OCI-LY1 (cell line): ENCODE results near the gene DIP2C.

ENCODE experiments used
- H2AFZ ChIP-seq: fragments of 200-600 bp; sonication (generic), shearing (Covaris generic); 2 replicates; pipeline ENCODE4 v1.6.0; 2014; ENCODE audit warnings: antibody characterized with exemption, mild to moderate bottlenecking, low read length
- H3F3A ChIP-seq: fragments of 200-600 bp; sonication (generic), shearing (Covaris generic); 2 replicates; pipeline ENCODE4 v1.6.0; 2014; ENCODE audit warnings: mild to moderate bottlenecking, antibody characterized with exemption, low read length, moderate library complexity; ENCODE audit not compliant: insufficient read depth
- H3K27ac ChIP-seq: fragments of 200-600 bp; sonication (generic); 2 replicates; pipeline ENCODE4 v1.5.1; 2014; ENCODE audit warnings: low read length, mixed run types, mild to moderate bottlenecking, low read depth; ENCODE audit not compliant: poor library complexity, severe bottlenecking
- H3K27me3 ChIP-seq: fragments of 200-600 bp; sonication (generic); 2 replicates; pipeline ENCODE4 v1.6.0; 2014; ENCODE audit warnings: antibody characterized with exemption, mild to moderate bottlenecking, low read length, moderate library complexity; ENCODE audit not compliant: insufficient read depth
- H3K36me3 ChIP-seq: fragments of 200-600 bp; sonication (generic); 2 replicates; pipeline ENCODE4 v1.6.1; 2014; ENCODE audit warnings: mild to moderate bottlenecking, antibody characterized with exemption, low read length, moderate library complexity, mixed read lengths; ENCODE audit not compliant: insufficient read depth
- H3K4me1 ChIP-seq: fragments of 200-600 bp; sonication (generic); 2 replicates; pipeline ENCODE4 v1.5.1; 2014; ENCODE audit warnings: mild to moderate bottlenecking, low read length, moderate library complexity; ENCODE audit not compliant: insufficient read depth, severe bottlenecking
- H3K4me2 ChIP-seq: fragments of 200-600 bp; sonication (generic), shearing (Covaris generic); 2 replicates; pipeline ENCODE4 v1.6.1; 2014; ENCODE audit warnings: low read length
- H3K4me3 ChIP-seq: fragments of 200-600 bp; sonication (generic); 2 replicates; pipeline ENCODE4 v1.5.1; 2014; ENCODE audit warnings: low read length, low read depth, mild to moderate bottlenecking, mixed read lengths; ENCODE audit not compliant: poor library complexity, severe bottlenecking
- H3K79me2 ChIP-seq: fragments of 200-600 bp; shearing (Covaris generic); 2 replicates; pipeline ENCODE4 v1.6.1; 2016; ENCODE audit warnings: mixed run types, low read length, mixed read lengths; ENCODE audit not compliant: insufficient read depth
- H3K9ac ChIP-seq: fragments of 200-600 bp; sonication (generic), shearing (Covaris generic); 2 replicates; pipeline ENCODE4 v1.6.1; 2014; ENCODE audit warnings: mild to moderate bottlenecking, low read length, mixed read lengths
- H3K9me2 ChIP-seq: fragments of 200-600 bp; sonication (generic), shearing (Covaris generic); 2 replicates; pipeline ENCODE4 v1.6.1; 2014; ENCODE audit warnings: low read depth, mild to moderate bottlenecking, low read length, mixed read lengths
- H3K9me3 ChIP-seq: fragments of 200-600 bp; shearing (Covaris generic); 2 replicates; pipeline ENCODE4 v1.6.1; 2014; ENCODE audit warnings: low read length, mixed read lengths
- H4K20me1 ChIP-seq: fragments of 200-600 bp; sonication (generic), shearing (Covaris generic); 2 replicates; pipeline ENCODE4 v1.6.0; 2016; ENCODE audit warnings: mild to moderate bottlenecking, low read length; ENCODE audit not compliant: insufficient read depth
- EZH2 ChIP-seq: fragments of 200-600 bp; sonication (generic), shearing (Covaris generic); IDR thresholded peaks from 2 replicates; pipeline ENCODE4 v1.8.0; 2017; ENCODE audit warnings: borderline replicate concordance, mixed run types, mild to moderate bottlenecking, antibody characterized with exemption, low read length, moderate library complexity, mixed read lengths
- TF ChIP-seq, protein P1 (sequence below): fragments of 200-600 bp; sonication (generic), shearing (Covaris generic); IDR thresholded peaks from 2 replicates; pipeline ENCODE4 v1.5.1; 2017; ENCODE audit warnings: mild to moderate bottlenecking, antibody characterized with exemption, low read length, moderate library complexity, mixed read lengths

DIP2C gene

GRCh38 chr10:526651-527312 lies 162.7 kb downstream of the DIP2C start:
- Histone ChIP-seq H4K20me1 (no peaks in the 10 kb centered on the region), H3K4me2 (peak overlapping the region; percentile 51), H3K27me3 (no peaks in the 10 kb centered on the region), H3K4me3 (peak overlapping the region; percentile 52), H2AFZ (no peak overlapping the region), H3K9me2 (no peaks in the 10 kb centered on the region), H3K4me1 (peaks cover 94% of the 10 kb centered on the region), H3K9ac (peak overlapping the region; percentile 59), H3K79me2 (peaks cover 25% of the 10 kb centered on the region), H3K9me3 (no peaks in the 10 kb centered on the region), H3F3A (peaks cover 6% of the 10 kb centered on the region; the same call in 1 of the 2 replicates), H3K27ac (peak overlapping the region; percentile 97), H3K36me3 (peaks cover 27% of the 10 kb centered on the region; the same call in 1 of the 2 replicates)
- TF ChIP-seq, protein P1, sequence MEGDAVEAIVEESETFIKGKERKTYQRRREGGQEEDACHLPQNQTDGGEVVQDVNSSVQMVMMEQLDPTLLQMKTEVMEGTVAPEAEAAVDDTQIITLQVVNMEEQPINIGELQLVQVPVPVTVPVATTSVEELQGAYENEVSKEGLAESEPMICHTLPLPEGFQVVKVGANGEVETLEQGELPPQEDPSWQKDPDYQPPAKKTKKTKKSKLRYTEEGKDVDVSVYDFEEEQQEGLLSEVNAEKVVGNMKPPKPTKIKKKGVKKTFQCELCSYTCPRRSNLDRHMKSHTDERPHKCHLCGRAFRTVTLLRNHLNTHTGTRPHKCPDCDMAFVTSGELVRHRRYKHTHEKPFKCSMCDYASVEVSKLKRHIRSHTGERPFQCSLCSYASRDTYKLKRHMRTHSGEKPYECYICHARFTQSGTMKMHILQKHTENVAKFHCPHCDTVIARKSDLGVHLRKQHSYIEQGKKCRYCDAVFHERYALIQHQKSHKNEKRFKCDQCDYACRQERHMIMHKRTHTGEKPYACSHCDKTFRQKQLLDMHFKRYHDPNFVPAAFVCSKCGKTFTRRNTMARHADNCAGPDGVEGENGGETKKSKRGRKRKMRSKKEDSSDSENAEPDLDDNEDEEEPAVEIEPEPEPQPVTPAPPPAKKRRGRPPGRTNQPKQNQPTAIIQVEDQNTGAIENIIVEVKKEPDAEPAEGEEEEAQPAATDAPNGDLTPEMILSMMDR, result peak; percentile 77
- TF ChIP-seq EZH2, result no peak

DNA sequence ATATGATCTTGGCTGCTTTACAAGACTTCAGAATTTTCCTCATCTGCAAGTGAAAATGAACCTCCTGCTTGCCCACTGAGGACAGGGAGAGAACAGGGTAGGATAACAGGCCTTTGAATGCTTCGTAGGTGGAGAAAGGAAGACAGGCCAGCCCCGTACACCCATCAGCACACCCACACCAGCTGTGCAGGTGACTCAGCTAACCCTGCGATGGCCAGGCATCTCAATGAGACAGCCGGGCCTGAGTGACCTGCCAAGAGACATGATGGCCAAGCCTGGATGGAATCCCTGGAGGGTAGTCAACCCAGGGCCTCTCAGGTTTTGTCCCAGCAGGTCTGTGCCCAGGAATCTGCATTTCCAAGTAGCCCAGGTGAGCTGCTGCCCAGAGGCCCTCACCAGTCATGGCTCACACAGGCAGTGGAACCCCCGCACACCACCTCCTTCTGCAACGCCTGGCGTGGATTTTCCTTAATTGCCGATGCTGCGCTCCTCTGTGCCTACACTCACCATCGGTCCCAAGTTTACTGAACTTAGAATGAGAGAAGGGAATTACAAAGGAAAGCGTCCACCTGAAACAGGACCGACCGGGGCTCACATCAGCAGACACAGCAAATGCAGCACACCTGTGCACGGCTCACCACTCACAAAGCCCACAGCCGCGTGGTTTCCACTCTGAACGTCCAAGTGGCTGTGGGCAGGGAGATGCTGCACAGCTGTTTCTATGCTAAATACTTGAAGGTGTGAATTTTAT lies 163.7 kb downstream of the DIP2C start:
- Histone ChIP-seq H3K9me3 (no peaks in the 10 kb centered on the region), H2AFZ (no peak overlapping the region), H3K79me2 (peaks cover 25% of the 10 kb centered on the region), H3K9ac (peak overlapping the region; percentile 59), H3K4me3 (peak overlapping the region; percentile 52), H3K4me1 (peaks cover 100% of the 10 kb centered on the region), H3K36me3 (peaks cover 16% of the 10 kb centered on the region; the same call in 1 of the 2 replicates), H3K27me3 (no peaks in the 10 kb centered on the region), H4K20me1 (no peaks in the 10 kb centered on the region), H3K4me2 (peak overlapping the region; percentile 51), H3K9me2 (no peaks in the 10 kb centered on the region), H3K27ac (peak overlapping the region; percentile 97), H3F3A (peaks cover 12% of the 10 kb centered on the region)
- no peak for TF ChIP-seq EZH2
- TF ChIP-seq, protein P1, result no peak

DNA sequence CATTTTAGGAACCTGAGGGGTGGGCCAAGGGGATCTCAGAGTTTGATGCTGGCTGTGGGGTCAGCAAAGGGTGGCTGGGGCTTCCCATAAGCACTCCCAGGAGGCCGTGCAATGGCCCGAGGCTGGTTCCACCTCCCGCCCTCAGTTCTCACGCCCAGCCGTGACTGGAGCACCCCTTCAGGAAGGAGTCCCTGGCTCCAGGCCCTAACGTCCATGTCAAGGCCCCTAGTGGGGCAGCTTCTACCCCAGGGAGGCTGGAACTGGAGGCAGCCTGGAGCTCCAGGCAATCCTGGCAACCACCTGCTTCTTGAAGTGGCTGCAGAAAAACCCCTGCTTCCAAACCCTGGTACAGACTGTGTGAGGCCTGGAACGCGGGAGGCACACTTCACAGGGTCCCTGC lies 165.5 kb downstream of the DIP2C start:
- Histone ChIP-seq H4K20me1 (no peaks in the 10 kb centered on the region), H3K36me3 (peaks cover 16% of the 10 kb centered on the region; the same call in 1 of the 2 replicates), H3K79me2 (peaks cover 22% of the 10 kb centered on the region), H3K9ac (peak overlapping the region; percentile 59), H3K27ac (peak overlapping the region; percentile 97), H3K9me3 (no peaks in the 10 kb centered on the region), H3K4me2 (peak overlapping the region; percentile 51), H3K27me3 (no peaks in the 10 kb centered on the region), H3K4me1 (peaks cover 100% of the 10 kb centered on the region), H2AFZ (no peak overlapping the region), H3K4me3 (peak overlapping the region; percentile 52), H3K9me2 (no peaks in the 10 kb centered on the region), H3F3A (peaks cover 17% of the 10 kb centered on the region)
- TF ChIP-seq EZH2, result no peak
- TF ChIP-seq, protein P1, result no peak
